ENCODE results near the gene ELK4.

DNA sequence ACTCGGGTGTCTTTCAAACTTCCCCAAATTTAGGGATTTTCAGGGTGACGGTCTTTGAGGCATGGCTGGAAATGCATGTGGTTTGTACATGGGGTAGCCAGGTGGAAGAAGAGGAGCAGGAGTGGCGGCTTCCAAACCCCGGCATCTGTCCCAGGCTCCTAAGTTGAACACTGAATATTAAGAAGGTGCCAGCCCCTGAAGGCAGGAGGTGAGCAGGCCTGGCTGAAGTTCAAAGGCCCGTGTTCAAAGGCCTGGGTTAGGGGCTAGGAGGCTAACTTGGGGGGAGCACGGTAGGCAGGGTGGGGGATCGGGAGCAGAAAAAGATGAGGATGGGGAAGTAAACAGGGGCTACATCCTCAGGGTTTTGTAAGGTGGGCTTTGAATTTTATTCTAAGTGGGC lies 42.8 kb downstream of the ELK4 start:
- TF ChIP-seq EZH2 (IDR thresholded peaks at IDR 0.05; ENCODE audit: low read length, missing control alignments) (no peak), CTCF (conservative IDR thresholded peaks at IDR 0.05 in 1 of 2, IDR thresholded peaks at IDR 0.05 in 1 of 2; ENCODE audit: low read depth in 1 of 2, low read length in 2 of 2) (no peak)
